Fibroblast of the aortic adventitia (primary cell): Measurements from ENCODE around the gene CCDC34. TPM values are rescaled to one million over a fixed set of nuclear protein-coding genes. Genes with fewer than 3 reads are reported as not detected.

Source experiments
- DNase-seq: peaks from one replicate; pipeline ENCODE4 v3.0.0-alpha.2; 2010; ENCODE audit warnings: low read depth
- H3K4me3 ChIP-seq: 2 replicates; pipeline ENCODE4 v1.5.1; 2011; ENCODE audit warnings: low read depth, mild to moderate bottlenecking, control low read depth, low read length, moderate library complexity
- CTCF ChIP-seq: IDR thresholded peaks from 2 replicates; pipeline ENCODE4 v1.5.1; 2011; ENCODE audit warnings: mild to moderate bottlenecking, low read length, control low read depth, inconsistent platforms; ENCODE audit not compliant: insufficient read depth
- total RNA-seq: library from RNA; depleted of rRNA; stranded (reverse); fragments of >200 nt; gene quantifications from 2 replicates; pipeline ENCODE4 v1.2.3, GENCODE V29; 2012; ENCODE audit warnings: low replicate concordance

The CCDC34 gene
- total RNA-seq, 1 donor: 10.7 TPM

DNA sequence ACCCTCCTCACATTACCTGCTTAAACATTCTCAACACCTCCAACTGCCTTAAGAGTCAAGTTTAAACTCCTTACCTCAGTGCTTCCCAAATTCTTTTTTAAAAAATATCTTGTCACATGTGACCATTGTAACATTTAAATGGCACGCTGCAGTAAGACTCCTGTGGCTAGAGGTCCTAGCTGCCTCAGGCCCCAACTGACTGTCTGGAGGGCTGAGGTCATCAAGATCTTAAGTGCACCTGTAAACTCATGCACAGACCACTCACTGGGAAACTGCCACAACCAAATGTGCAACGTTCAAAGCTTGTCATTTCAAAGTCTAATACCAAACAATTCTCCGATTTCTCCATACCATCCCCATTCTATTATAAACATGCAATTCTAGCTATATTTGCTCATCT, 16.4 kb upstream of the CCDC34 start:
- H3K4me3 ChIP-seq: no peak overlapping the region
- no peak for TF ChIP-seq CTCF
- no peak for DNase-seq

DNA sequence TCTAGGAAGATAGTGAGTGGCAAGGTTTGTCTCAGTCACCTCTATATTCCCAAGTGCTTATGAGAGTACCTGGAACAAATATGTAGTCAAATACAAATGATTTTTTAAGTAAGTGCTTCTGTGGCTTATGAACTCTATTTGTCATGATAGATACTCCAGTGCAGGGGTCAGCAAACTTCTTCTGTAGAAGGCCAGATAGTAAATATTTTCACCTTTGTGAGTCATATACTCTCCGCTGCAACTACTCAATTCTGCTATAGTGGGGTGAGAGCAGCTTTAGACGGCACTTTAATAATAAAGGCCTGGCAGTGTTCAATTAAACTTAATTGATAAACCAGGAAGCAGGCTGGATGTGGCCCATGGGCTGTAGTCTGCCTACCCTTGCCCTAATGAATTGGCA, 12.4 kb upstream of the CCDC34 start:
- TF ChIP-seq CTCF: no peak
- DNase-seq: no peak
- no peak overlapping the region for H3K4me3 ChIP-seq

DNA sequence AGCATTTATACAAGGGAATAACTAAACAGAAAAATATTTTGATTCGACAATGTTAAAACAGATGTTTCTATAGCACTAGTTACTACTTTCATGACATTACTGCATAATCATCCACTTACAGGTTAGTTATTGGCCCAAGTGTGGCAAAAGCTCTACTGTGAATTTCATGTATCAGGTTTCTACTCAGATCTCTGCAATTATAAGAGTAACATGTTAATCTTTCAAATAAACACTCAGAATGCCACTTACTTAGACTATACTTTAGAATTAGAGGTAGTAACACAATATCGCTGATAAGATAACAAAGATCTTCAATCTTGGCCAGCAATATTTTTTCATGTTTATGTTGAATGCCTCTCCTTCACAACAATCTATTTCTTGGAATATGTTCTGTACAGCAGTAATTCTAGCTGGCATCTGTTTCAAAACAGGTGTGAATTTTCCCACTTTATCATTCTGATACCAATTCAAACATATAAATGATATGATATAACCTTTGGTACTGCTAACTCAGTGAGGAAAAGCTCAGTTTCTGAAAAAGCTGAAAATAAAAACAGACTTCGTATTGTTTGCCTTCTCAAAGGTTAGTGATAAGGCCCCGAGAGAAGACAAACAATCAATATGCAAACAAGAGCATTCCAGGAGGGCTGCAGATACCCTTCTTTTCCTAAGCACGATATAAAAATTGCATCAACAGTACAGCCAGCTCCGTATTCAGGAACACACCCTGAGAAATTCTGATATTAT, 11.0 kb upstream of the CCDC34 start:
- DNase-seq: no peak
- no peak for TF ChIP-seq CTCF
- H3K4me3 ChIP-seq: no peak overlapping the region

- DNase-seq: no peak
- TF ChIP-seq CTCF: no peak
Observed at GRCh38 chr11:27373392-27373791, 10.4 kb upstream of the CCDC34 start.

DNA sequence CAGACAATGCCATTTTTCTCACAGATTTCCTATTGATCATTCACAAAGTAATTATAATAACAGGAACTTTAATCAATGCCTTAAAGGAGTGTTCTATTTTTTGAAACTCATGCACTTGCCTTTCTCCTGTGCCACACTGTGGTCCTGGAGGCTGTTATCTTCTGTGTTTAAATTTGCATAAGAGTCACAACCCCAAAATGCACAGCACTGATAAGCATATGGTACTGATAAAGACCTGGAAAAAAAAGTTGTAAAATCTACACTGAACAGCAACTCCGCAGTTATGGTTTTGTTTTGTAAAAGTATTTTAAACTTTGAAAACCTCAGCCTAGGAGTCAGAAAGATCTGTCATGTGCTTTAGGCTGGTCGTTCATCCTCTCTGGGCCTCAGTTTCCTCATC, 9.1 kb upstream of the CCDC34 start:
- H3K4me3 ChIP-seq: no peak overlapping the region
- no peak for TF ChIP-seq CTCF
- no peak for DNase-seq

More at GRCh38 chr11:27373392-27373791, 10.4 kb upstream of the CCDC34 start:
- H3K4me3 ChIP-seq: no peak overlapping the region

DNA sequence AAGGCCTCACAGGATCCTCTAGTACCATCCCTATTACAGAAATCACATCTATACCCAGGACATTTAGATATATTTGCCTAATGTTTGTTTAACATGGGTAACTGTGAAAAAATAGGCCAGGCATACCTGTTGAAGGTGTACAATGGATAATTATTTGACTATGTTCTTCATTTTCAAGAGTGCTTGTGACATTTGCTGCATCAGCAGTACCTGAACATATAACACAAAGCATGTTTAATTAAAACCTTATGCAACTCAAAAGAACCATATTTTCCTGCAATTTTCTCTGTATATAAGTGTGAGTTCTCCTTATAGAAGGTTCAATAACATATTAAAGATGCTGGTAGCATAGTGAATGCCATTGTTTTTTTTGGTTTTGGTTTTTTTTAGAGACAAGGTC, 8.5 kb upstream of the CCDC34 start:
- TF ChIP-seq CTCF: no peak
- no peak overlapping the region for H3K4me3 ChIP-seq
- no peak for DNase-seq

- no peak overlapping the region for H3K4me3 ChIP-seq
- TF ChIP-seq CTCF: no peak
- DNase-seq: no peak
Observed at GRCh38 chr11:27370374-27370773, 7.4 kb upstream of the CCDC34 start.
